Vagina (tissue), 2 donors: ENCODE measurements around the gene RPS8. TPM values are rescaled to one million over a fixed set of nuclear protein-coding genes. Genes with fewer than 3 reads are reported as not detected.
A peak's percentile ranks its signal among the peaks of the same experiment; 100 is the strongest.

ENCODE experiments used
- DNase-seq, 2 donors: peaks; one replicate each; pipeline ENCODE4 v3.0.0-alpha.2; 2017; ENCODE audit errors: extremely low spot score in 2 of 2
- H3K27ac ChIP-seq: fragments of 200-600 bp; sonication (generic); one replicate; pipeline ENCODE4 v1.5.1; 2019
- H3K27me3 ChIP-seq: fragments of 200-600 bp; sonication (generic); one replicate; pipeline ENCODE4 v1.5.1; 2019
- H3K36me3 ChIP-seq, 2 donors: fragments of 200-600 bp; sonication (generic); one replicate each; pipeline ENCODE4 v1.5.1; 2017 to 2019
- H3K4me1 ChIP-seq: fragments of 200-600 bp; sonication (generic); one replicate; pipeline ENCODE4 v1.5.1; 2019
- H3K4me3 ChIP-seq, 2 donors: fragments of 200-600 bp; sonication (generic); 1 replicate in 1 of 2; 2 replicates in 1 of 2; pipeline ENCODE4 v1.5.1; 2016 to 2019
- H3K9me3 ChIP-seq: fragments of 200-600 bp; sonication (generic); one replicate; pipeline ENCODE4 v1.5.1; 2019
- CTCF ChIP-seq, 3 experiments: fragments of 450-650 bp in 2 of 3; fragments of 200-600 bp in 1 of 3; sonication (generic) in 1 of 3; IDR thresholded peaks; one replicate each; pipeline ENCODE4 v1.5.1; 2017 to 2019; ENCODE audit warnings: antibody characterized with exemption in 3 of 3, mild to moderate bottlenecking in 2 of 3, moderate library complexity in 2 of 3
- POLR2A ChIP-seq, 2 donors: fragments of 450-650 bp; IDR thresholded peaks; one replicate each; pipeline ENCODE4 v1.6.1; 2017; ENCODE audit warnings: antibody characterized with exemption in 2 of 2, mild to moderate bottlenecking in 2 of 2, moderate library complexity in 2 of 2
- POLR2AphosphoS5 ChIP-seq, 2 donors: sonication (generic); formaldehyde crosslinking; IDR thresholded peaks; one replicate each; pipeline ENCODE4 v1.9.0; 2017; ENCODE audit warnings: antibody characterized with exemption in 2 of 2, mild to moderate bottlenecking in 2 of 2, low read depth in 1 of 2; ENCODE audit not compliant: insufficient read depth in 1 of 2
- intact Hi-C: fragments of 100-400 bp; cut with DNase I; formaldehyde crosslinking; loops from one replicate; pipeline ENCODE4 v1.15.1; 2023
- total RNA-seq: library from RNA; depleted of rRNA; stranded (reverse); fragments of >200 nt; gene quantifications from one replicate; pipeline ENCODE4 v1.2.3, GENCODE V29; 2016

The RPS8 gene
- total RNA-seq, 1 donor from 2014 or later, result 2,511 TPM

DNA sequence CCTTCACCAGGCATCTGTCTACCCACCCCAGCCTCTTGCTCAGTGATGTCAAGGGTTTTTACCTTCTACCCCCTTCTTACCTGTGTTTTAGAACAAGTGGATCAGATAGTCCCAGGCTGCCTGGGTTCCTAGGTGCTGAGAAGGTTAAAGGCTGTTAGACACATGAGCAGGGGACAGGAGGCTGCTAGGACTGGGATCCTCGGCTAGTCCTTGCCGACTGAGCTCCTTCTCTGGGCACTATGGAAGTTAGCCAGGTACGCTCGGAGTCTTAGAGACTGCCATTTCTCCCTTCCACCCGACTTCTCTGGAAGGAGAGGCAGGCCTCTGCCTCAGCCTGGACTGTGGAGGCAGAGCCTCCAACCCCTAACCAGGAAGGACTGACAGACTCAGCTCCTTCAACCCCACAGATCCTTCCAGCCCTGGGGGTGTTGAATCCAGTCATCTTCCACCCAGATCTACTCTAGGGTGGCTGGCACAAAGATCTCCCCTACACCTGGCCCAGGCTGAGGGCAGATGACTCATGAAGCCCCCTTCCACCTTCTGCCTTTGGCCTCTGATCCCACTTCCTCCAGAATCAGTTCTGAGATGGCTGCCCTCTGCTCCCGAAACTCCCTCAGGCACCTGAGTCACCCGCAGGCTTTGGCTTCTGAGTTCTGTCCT lies 31.5 kb downstream of the RPS8 start, which contains the start of gene DYNLT4:
Gene DYNLT4 (minus strand): TSS at position 648 of the 660 bp plus-strand sequence. CDS start 683 bp downstream, outside the sequence.
- peaks cover 87% of the 10 kb centered on the region for H3K4me1 ChIP-seq
- TF ChIP-seq POLR2A (IDR thresholded peaks at IDR 0.05) (no peak), CTCF (IDR thresholded peaks at IDR 0.05) (no peak), POLR2AphosphoS5 (IDR thresholded peaks at IDR 0.05; ENCODE audit: insufficient read depth in 1 of 2, low read depth in 1 of 2) (no peak)
- H3K36me3 ChIP-seq, result peaks cover 4 to 36% of the 10 kb centered on the region in 2 donors
- H3K27ac ChIP-seq, result peak within 1 kb of the TSS; percentile 100
- intact Hi-C loops, result no loop called here
- H3K27me3 ChIP-seq, result no peaks in the 10 kb centered on the region
- H3K4me3 ChIP-seq, result peak within 1 kb of the TSS; percentile 31 to 36
- H3K9me3 ChIP-seq, result no peaks in the 10 kb centered on the region
- DNase-seq, result no peak

DNA sequence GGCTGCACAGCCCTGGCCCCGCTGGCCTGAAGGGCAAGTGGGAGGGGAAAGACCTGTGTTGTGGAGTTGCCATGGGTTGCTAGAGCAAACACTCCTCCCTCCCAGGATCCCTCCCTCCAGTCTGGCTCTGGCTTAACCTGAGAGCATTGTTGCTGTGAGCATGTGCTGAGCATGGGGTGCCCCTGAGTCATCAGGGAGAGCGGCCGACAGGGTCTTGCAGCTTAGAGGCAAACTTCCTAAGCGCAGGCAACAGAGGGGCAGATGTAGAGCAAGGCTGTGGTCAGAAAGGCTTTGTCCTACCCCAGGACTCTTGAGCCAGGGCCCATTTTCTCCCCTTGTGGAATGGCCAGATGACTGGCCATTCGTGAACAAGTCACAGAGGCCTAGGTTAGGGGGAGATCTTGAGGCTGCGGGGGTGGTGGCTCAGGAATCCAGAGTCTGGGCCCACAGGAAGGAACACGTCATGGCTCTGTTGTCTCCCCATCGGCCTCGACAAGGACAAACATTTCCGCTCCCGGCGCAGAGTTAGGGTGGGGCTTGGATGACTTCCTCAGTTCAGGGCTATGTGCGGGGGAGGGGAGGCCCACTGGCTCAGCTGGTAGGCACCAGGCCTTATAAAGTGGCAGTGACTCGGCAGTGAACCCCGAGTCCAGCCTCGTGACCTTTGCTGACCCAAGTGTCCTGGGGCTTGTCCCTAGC lies 32.2 kb downstream of the RPS8 start:
- no peak for TF ChIP-seq POLR2A (IDR thresholded peaks at IDR 0.05)
- no peak for TF ChIP-seq CTCF (IDR thresholded peaks at IDR 0.05)
- TF ChIP-seq POLR2AphosphoS5 (IDR thresholded peaks at IDR 0.05; ENCODE audit: insufficient read depth in 1 of 2, low read depth in 1 of 2), result peak; percentile 90
- Histone ChIP-seq H3K9me3 (no peaks in the 10 kb centered on the region), H3K27me3 (no peaks in the 10 kb centered on the region), H3K4me1 (peaks cover 87% of the 10 kb centered on the region), H3K4me3 (peak overlapping the region; percentile 31 to 36), H3K36me3 (peaks cover 4 to 34% of the 10 kb centered on the region in 2 donors), H3K27ac (peak overlapping the region; percentile 100)
- intact Hi-C loops, result no loop called here
- peak in 1 of 2 donors; percentile 100 for DNase-seq

- no peaks in the 10 kb centered on the region for H3K9me3 ChIP-seq
- H3K4me1 ChIP-seq, result peaks cover 86% of the 10 kb centered on the region
Measured at GRCh38 chr1:44808063-44808937, 33.0 kb downstream of the RPS8 start, which contains the start of gene BTBD19. Gene BTBD19, plus strand, starts transcription at chr1:44808523. Its CDS starts 298 bp downstream, at chr1:44808821.

More at GRCh38 chr1:44808063-44808937, 33.0 kb downstream of the RPS8 start, which contains the start of gene BTBD19:
- TF ChIP-seq POLR2A (IDR thresholded peaks at IDR 0.05) (peak in 1 of 2 donors; percentile 51), POLR2AphosphoS5 (IDR thresholded peaks at IDR 0.05; ENCODE audit: insufficient read depth in 1 of 2, low read depth in 1 of 2) (peak in 1 of 2 donors; percentile 1), CTCF (IDR thresholded peaks at IDR 0.05) (no peak)
- Histone ChIP-seq H3K27ac (peak within 1 kb of the TSS; percentile 100), H3K27me3 (no peaks in the 10 kb centered on the region), H3K36me3 (peaks cover under 1 to 26% of the 10 kb centered on the region in 2 donors), H3K4me3 (peak within 1 kb of the TSS; percentile 31 to 36)
- intact Hi-C loops, result no loop called here
- DNase-seq, result no peak
